A204.1 (cell line): ENCODE data around the gene KRT36.

ENCODE experiments used
- FAIRE-seq: peaks from 2 replicates; lab custom pipeline; 2012; peaks lifted over from hg19 to GRCh38; lab: Jason Lieb, UNC

KRT36 gene

GRCh38 chr17:41521574-41522261, 32.0 kb upstream of the KRT36 start:
- FAIRE-seq, result no peak

GRCh38 chr17:41520821-41521521, 31.3 kb upstream of the KRT36 start:
- no peak for FAIRE-seq

GRCh38 chr17:41519501-41520224, 30.0 kb upstream of the KRT36 start:
- FAIRE-seq, result no peak

- no peak for FAIRE-seq
Measured at GRCh38 chr17:41518789-41519449, 29.2 kb upstream of the KRT36 start, which contains the start of gene KRT15. TSS of gene KRT15 (minus strand) at chr17:41518890. CDS start at chr17:41518827, 63 bp downstream.

GRCh38 chr17:41518031-41518430, 28.3 kb upstream of the KRT36 start:
- no peak for FAIRE-seq

- no peak for FAIRE-seq
Measured at GRCh38 chr17:41516830-41517283, 27.1 kb upstream of the KRT36 start.

- no peak for FAIRE-seq
Measured at GRCh38 chr17:41516147-41516829, 26.6 kb upstream of the KRT36 start.

GRCh38 chr17:41513168-41513547, 23.4 kb upstream of the KRT36 start:
- no peak for FAIRE-seq

- FAIRE-seq, result no peak
Measured at GRCh38 chr17:41512546-41513167, 22.9 kb upstream of the KRT36 start.

- no peak for FAIRE-seq
Measured at GRCh38 chr17:41511716-41512115, 22.0 kb upstream of the KRT36 start.

GRCh38 chr17:41511116-41511515, 21.4 kb upstream of the KRT36 start:
- FAIRE-seq, result no peak

GRCh38 chr17:41510251-41511065, 20.7 kb upstream of the KRT36 start:
- FAIRE-seq, result no peak

- FAIRE-seq, result no peak
Measured at GRCh38 chr17:41507315-41507880, 17.7 kb upstream of the KRT36 start.

- no peak for FAIRE-seq
Measured at GRCh38 chr17:41505809-41506767, 16.4 kb upstream of the KRT36 start.

- no peak for FAIRE-seq
Measured at GRCh38 chr17:41505007-41505808, 15.5 kb upstream of the KRT36 start, which contains the start of gene KRT13. TSS of gene KRT13 (minus strand) at chr17:41505612. CDS start at chr17:41505550, 62 bp downstream.

GRCh38 chr17:41504246-41504977, 14.7 kb upstream of the KRT36 start:
- no peak for FAIRE-seq

GRCh38 chr17:41503202-41503601, 13.5 kb upstream of the KRT36 start:
- no peak for FAIRE-seq
